ENCODE results near the gene KREMEN1. TPM values are rescaled to one million over a fixed set of nuclear protein-coding genes. Genes with fewer than 3 reads are reported as not detected.

Gene KREMEN1
- total RNA-seq, 1 experiment from 2014 or later = 31.9 TPM

GRCh38 chr22:29103121-29103520 lies 30.3 kb downstream of the KREMEN1 start (continued):
- TF ChIP-seq REST (IDR thresholded peaks at IDR 0.05; ENCODE audit: low read depth) = no peak
- TF ChIP-seq JUND (IDR thresholded peaks at IDR 0.05) = no peak
- no peak for TF ChIP-seq CBX3 (IDR thresholded peaks at IDR 0.05; ENCODE audit: low read depth)
- TF ChIP-seq ELF1 (IDR thresholded peaks at IDR 0.05; ENCODE audit: borderline replicate concordance, low read depth) = no peak
- TF ChIP-seq ZNF274 (IDR thresholded peaks at IDR 0.05; ENCODE audit: low read depth, low read length) = no peak
- TF ChIP-seq, protein P1, sequence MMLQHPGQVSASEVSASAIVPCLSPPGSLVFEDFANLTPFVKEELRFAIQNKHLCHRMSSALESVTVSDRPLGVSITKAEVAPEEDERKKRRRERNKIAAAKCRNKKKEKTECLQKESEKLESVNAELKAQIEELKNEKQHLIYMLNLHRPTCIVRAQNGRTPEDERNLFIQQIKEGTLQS (IDR thresholded peaks at IDR 0.05) = no peak
- no peak for TF ChIP-seq CEBPB (IDR thresholded peaks at IDR 0.05; ENCODE audit: low read depth)
- no peak for TF ChIP-seq ZFX (IDR thresholded peaks at IDR 0.05)

GRCh38 chr22:29105468-29105867 lies 32.6 kb downstream of the KREMEN1 start:
- intact Hi-C loops (cut with micrococcal nuclease) = no loop called here
- ATAC-seq (no peak), DNase-seq (ENCODE audit: low read depth, low spot score) (no peak)
- TF ChIP-seq POLR2A (IDR thresholded peaks at IDR 0.05; ENCODE audit: borderline replicate concordance, extremely low read depth, insufficient read depth, insufficient read length) (no peak), YY1 (IDR thresholded peaks at IDR 0.05; ENCODE audit: extremely low read depth, insufficient replicate concordance, low read depth, low read length) (no peak), CTCF (IDR thresholded peaks at IDR 0.05 in 2 of 3, conservative IDR thresholded peaks at IDR 0.05 in 1 of 3; ENCODE audit: borderline replicate concordance in 1 of 3, insufficient read depth in 1 of 3, low read depth in 2 of 3, low read length in 2 of 3) (no peak), SRF (IDR thresholded peaks at IDR 0.05; ENCODE audit: low read depth) (no peak), EGR1 (IDR thresholded peaks at IDR 0.05; ENCODE audit: low read depth) (no peak), JUND (IDR thresholded peaks at IDR 0.05) (no peak), ZNF274 (IDR thresholded peaks at IDR 0.05; ENCODE audit: low read depth, low read length) (no peak)
- H3K9me3 ChIP-seq (ENCODE audit: control insufficient read depth in 1 of 2, insufficient read depth in 1 of 2, low read depth in 1 of 2, low read length in 2 of 2) = no peaks in the 10 kb centered on the region
- H3K36me3 ChIP-seq (ENCODE audit: control insufficient read depth in 1 of 2, insufficient read depth in 2 of 2, low read length in 2 of 2) = no peaks in the 10 kb centered on the region
- CTCF ChIA-PET = no interaction called here
- H3K27me3 ChIP-seq (ENCODE audit: insufficient read depth, low read length) = no peaks in the 10 kb centered on the region
- RAD21 ChIA-PET (ENCODE audit: low non-redundant PET in 1 of 2, low total read pairs in 2 of 2, uncharacterized antibody in 2 of 2, unreplicated experiment in 2 of 2) = no interaction called here
- POLR2A ChIA-PET = no interaction called here
- no TSS peak for BruUV-seq (replicated peaks)
- H2AFZ ChIP-seq (ENCODE audit: low read depth, low read length, poor library complexity, severe bottlenecking) = no peak overlapping the region
- H3K4me2 ChIP-seq (ENCODE audit: low read length) = no peak overlapping the region
- no peaks in the 10 kb centered on the region for H3K79me2 ChIP-seq (ENCODE audit: insufficient read depth, low read length)
- no peaks in the 10 kb centered on the region for H3K9me2 ChIP-seq (ENCODE audit: insufficient read depth)
- H4K20me1 ChIP-seq (ENCODE audit: insufficient read depth) = no peaks in the 10 kb centered on the region
- H3K4me1 ChIP-seq (ENCODE audit: control insufficient read depth in 1 of 2, insufficient read depth in 2 of 2, low read length in 2 of 2) = peaks cover 0 to 10% of the 10 kb centered on the region in 2 experiments; a peak in 1 of 4 replicates
- no peak overlapping the region for H3K4me3 ChIP-seq (replicated peaks in 1 of 2; ENCODE audit: low read depth in 1 of 2, low read length in 2 of 2)
- no peak overlapping the region for H3K27ac ChIP-seq (ENCODE audit: low read depth, low read length)
- H3K9ac ChIP-seq (ENCODE audit: low read length) = no peak overlapping the region
